SK-N-SH (cell line): ENCODE results near the gene HTR3A.

ENCODE experiments used
- CTCF ChIP-seq: fragments of 200-600 bp; sonication (generic); IDR thresholded peaks from 2 replicates; pipeline ENCODE4 v1.6.1; 2017; ENCODE audit warnings: antibody characterized with exemption, mild to moderate bottlenecking, moderate library complexity
- ELF1 ChIP-seq: IDR thresholded peaks from 2 replicates; pipeline ENCODE4 v1.4.0; 2012
- EP300 ChIP-seq, 2 experiments: IDR thresholded peaks; 2 replicates each; pipeline versions ENCODE4 v1.4.0 to v1.6.1; 2012; ENCODE audit warnings: borderline replicate concordance in 1 of 2, low read depth in 1 of 2, low read length in 1 of 2
- FOXJ3 ChIP-seq: sonication (generic); formaldehyde crosslinking; IDR thresholded peaks from 2 replicates; pipeline ENCODE4 v1.5.1; 2020; ENCODE audit warnings: mild to moderate bottlenecking, missing genetic modification reagents
- FOXM1 ChIP-seq: IDR thresholded peaks from 2 replicates; pipeline ENCODE4 v1.4.0; 2012; ENCODE audit warnings: low read depth, mild to moderate bottlenecking
- MXI1 ChIP-seq: IDR thresholded peaks from 2 replicates; pipeline ENCODE4 v1.6.1; 2012; ENCODE audit warnings: mild to moderate bottlenecking, low read depth, low read length, improper control_type of control experiment
- PBX3 ChIP-seq: IDR thresholded peaks from 2 replicates; pipeline ENCODE4; 2012
- POLR2AphosphoS5 ChIP-seq: IDR thresholded peaks from 2 replicates; pipeline ENCODE4 v1.6.1; 2012; ENCODE audit warnings: low read depth, low read length
- RAD21 ChIP-seq: IDR thresholded peaks from 2 replicates; pipeline ENCODE4 v1.6.1; 2012; ENCODE audit warnings: mild to moderate bottlenecking, low read length
- TAF1 ChIP-seq: IDR thresholded peaks from 2 replicates; pipeline ENCODE4 v1.6.1; 2012; ENCODE audit warnings: low read depth, mild to moderate bottlenecking, low read length, moderate library complexity, borderline replicate concordance
- USF2 ChIP-seq: fragments of 150-350 bp; IDR thresholded peaks from 2 replicates; pipeline ENCODE4 v1.6.1; 2017; ENCODE audit warnings: antibody characterized with exemption, low read length, low read depth, borderline replicate concordance
- YY1 ChIP-seq: IDR thresholded peaks from 2 replicates; pipeline ENCODE4 v1.4.0; 2012; ENCODE audit warnings: low read depth, mild to moderate bottlenecking
- ZBTB33 ChIP-seq: IDR thresholded peaks from 2 replicates; pipeline ENCODE4 v1.4.0; 2012; ENCODE audit warnings: low read depth, borderline replicate concordance

- TF ChIP-seq CTCF (no peak), RAD21 (no peak), PBX3 (no peak), ZBTB33 (no peak), ELF1 (no peak), POLR2AphosphoS5 (no peak), EP300 (IDR thresholded peaks at IDR 0.05; ENCODE audit: borderline replicate concordance in 1 of 2, low read depth in 1 of 2, low read length in 1 of 2) (no peak), FOXM1 (no peak), FOXJ3 (CRISPR knock-in tag) (no peak), TAF1 (no peak), MXI1 (no peak), YY1 (no peak), USF2 (no peak)
Measured at GRCh38 chr11:113947994-113948393, 26.9 kb upstream of the HTR3A start.
